WTC11 (cell line): ENCODE data around the gene SLC38A3. TPM values are rescaled to one million over a fixed set of nuclear protein-coding genes. Genes with fewer than 3 reads are reported as not detected.

Experiments
- ATAC-seq: fragments of 200-7000 bp; cut with Tn5 transposase; 2 replicates; pipeline ENCODE4 v1.10.0; 2021; ENCODE audit warnings: mild to moderate bottlenecking, moderate library complexity
- CTCF ChIA-PET: fragments of 300-600 bp; sonication (Branson Sonifier 250); formaldehyde crosslinking; loops from one replicate; lab custom pipeline; 2021; ENCODE audit warnings: antibody characterized with exemption; lab: Charles Lee
- POLR2A ChIA-PET: fragments of 350-600 bp; sonication (Branson Sonifier 250); formaldehyde crosslinking; loops from one replicate; lab custom pipeline; 2021; ENCODE audit warnings: antibody characterized with exemption; lab: Charles Lee
- DNase-seq: peaks from one replicate; pipeline ENCODE4 v3.0.0; 2021; ENCODE audit warnings: low spot score
- H3K27ac Mint-ChIP-seq: 2 replicates; pipeline ENCODE4 v1.8.0; 2021; ENCODE audit warnings: mixed read lengths
- H3K27me3 Mint-ChIP-seq: 2 replicates; pipeline ENCODE4 v1.8.0; 2021; ENCODE audit warnings: low read depth, mild to moderate bottlenecking, moderate library complexity, mixed read lengths
- H3K36me3 Mint-ChIP-seq: 2 replicates; pipeline ENCODE4 v1.8.0; 2021; ENCODE audit warnings: mixed read lengths
- H3K4me1 Mint-ChIP-seq: 2 replicates; pipeline ENCODE4 v1.8.0; 2022; ENCODE audit warnings: mixed read lengths
- H3K4me3 Mint-ChIP-seq: 2 replicates; pipeline ENCODE4 v1.8.0; 2021; ENCODE audit warnings: mild to moderate bottlenecking, moderate library complexity, mixed read lengths
- H3K9me3 Mint-ChIP-seq: 2 replicates; pipeline ENCODE4 v1.8.0; 2021; ENCODE audit warnings: mixed read lengths
- ATF1 ChIP-seq: sonication (generic); formaldehyde crosslinking; IDR thresholded peaks from 2 replicates; pipeline ENCODE4 v1.8.1; 2023; ENCODE audit warnings: mild to moderate bottlenecking, moderate library complexity, missing genetic modification reagents
- CREM ChIP-seq: sonication (generic); formaldehyde crosslinking; IDR thresholded peaks from 2 replicates; pipeline ENCODE4 v1.8.1; 2022; ENCODE audit warnings: mild to moderate bottlenecking, missing genetic modification reagents, moderate library complexity
- FOXJ3 ChIP-seq: sonication (generic); formaldehyde crosslinking; IDR thresholded peaks from 2 replicates; pipeline ENCODE4 v1.9.0; 2021; ENCODE audit warnings: missing genetic modification reagents, mild to moderate bottlenecking, borderline replicate concordance
- FOXK1 ChIP-seq: sonication (generic); formaldehyde crosslinking; IDR thresholded peaks from 2 replicates; pipeline ENCODE4 v1.8.0; 2022; ENCODE audit warnings: mild to moderate bottlenecking, moderate library complexity, missing genetic modification reagents
- GABPB1 ChIP-seq: sonication (generic); formaldehyde crosslinking; IDR thresholded peaks from 2 replicates; pipeline ENCODE4 v1.8.1; 2023; ENCODE audit warnings: mild to moderate bottlenecking, missing genetic modification reagents
- JAZF1 ChIP-seq: fragments of 250-450 bp; sonication (Bioruptor Pico); IDR thresholded peaks from 2 replicates; pipeline ENCODE4 v1.9.0; 2021; ENCODE audit warnings: moderate library complexity, mild to moderate bottlenecking, inconsistent platforms
- NFE2L1 ChIP-seq: sonication (generic); formaldehyde crosslinking; IDR thresholded peaks from 2 replicates; pipeline ENCODE4 v1.8.1; 2023; ENCODE audit warnings: missing genetic modification reagents
- PRRX2 ChIP-seq: fragments of 250-450 bp; sonication (Bioruptor Pico); IDR thresholded peaks from 2 replicates; pipeline ENCODE4 v1.8.0; 2021; ENCODE audit warnings: mild to moderate bottlenecking
- SOX15 ChIP-seq: fragments of 250-450 bp; sonication (Bioruptor Pico); IDR thresholded peaks from 2 replicates; pipeline ENCODE4 v1.9.0; 2021; ENCODE audit warnings: mild to moderate bottlenecking
- TP53 ChIP-seq: sonication (generic); formaldehyde crosslinking; IDR thresholded peaks from 2 replicates; pipeline ENCODE4 v1.8.1; 2023; ENCODE audit warnings: mild to moderate bottlenecking, missing genetic modification reagents
- ZNF219 ChIP-seq: sonication (generic); formaldehyde crosslinking; IDR thresholded peaks from 2 replicates; pipeline ENCODE4 v1.8.0; 2023; ENCODE audit warnings: missing genetic modification reagents, mild to moderate bottlenecking, borderline replicate concordance
- ZNF232 ChIP-seq: sonication (generic); formaldehyde crosslinking; IDR thresholded peaks from 2 replicates; pipeline ENCODE4 v1.8.0; 2022; ENCODE audit warnings: mild to moderate bottlenecking, missing genetic modification reagents
- ZNF396 ChIP-seq: fragments of 250-450 bp; sonication (Bioruptor Pico); IDR thresholded peaks from 2 replicates; pipeline ENCODE4 v1.8.0; 2021; ENCODE audit warnings: mild to moderate bottlenecking, moderate library complexity, borderline replicate concordance
- ZNF671 ChIP-seq: fragments of 250-450 bp; sonication (Bioruptor Pico); IDR thresholded peaks from 2 replicates; pipeline ENCODE4 v1.8.0; 2021; ENCODE audit warnings: mild to moderate bottlenecking
- total RNA-seq: library from RNA; stranded (reverse); gene quantifications from 3 replicates; pipeline ENCODE4 v1.2.3, GENCODE V29; 2021
- TF ChIP-seq, protein P1 (sequence below): sonication (generic); formaldehyde crosslinking; IDR thresholded peaks from 2 replicates; pipeline ENCODE4 v1.8.1; 2023; ENCODE audit warnings: mild to moderate bottlenecking, missing genetic modification reagents
- TF ChIP-seq, protein P2 (sequence below): sonication (generic); formaldehyde crosslinking; IDR thresholded peaks from 2 replicates; pipeline ENCODE4 v1.8.1; 2023; ENCODE audit warnings: mild to moderate bottlenecking, missing genetic modification reagents, moderate library complexity
- TF ChIP-seq, protein P3 (sequence below): sonication (generic); formaldehyde crosslinking; IDR thresholded peaks from 2 replicates; pipeline ENCODE4 v1.8.0; 2022; ENCODE audit warnings: mild to moderate bottlenecking, missing genetic modification reagents
- TF ChIP-seq, protein P4 (sequence below): sonication (generic); formaldehyde crosslinking; IDR thresholded peaks from 2 replicates; pipeline ENCODE4 v1.8.0; 2022; ENCODE audit warnings: mild to moderate bottlenecking, missing genetic modification reagents
- TF ChIP-seq, protein P5 (sequence below): sonication (generic); formaldehyde crosslinking; IDR thresholded peaks from 2 replicates; pipeline ENCODE4 v1.8.1; 2022; ENCODE audit warnings: low read depth, missing genetic modification reagents, borderline replicate concordance
- TF ChIP-seq, protein P6 (sequence below): sonication (generic); formaldehyde crosslinking; conservative IDR thresholded peaks from 2 replicates; pipeline ENCODE4 v1.8.1; 2022; ENCODE audit warnings: mild to moderate bottlenecking, missing genetic modification reagents
- TF ChIP-seq, protein P7 (sequence below): fragments of 250-450 bp; sonication (Bioruptor Pico); IDR thresholded peaks from 2 replicates; pipeline ENCODE4 v1.8.0; 2021; ENCODE audit warnings: mild to moderate bottlenecking
- TF ChIP-seq, protein P8 (sequence below): sonication (generic); formaldehyde crosslinking; IDR thresholded peaks from 2 replicates; pipeline ENCODE4 v1.8.0; 2022; ENCODE audit warnings: mild to moderate bottlenecking, missing genetic modification reagents

SLC38A3 gene
- total RNA-seq, 1 experiment from 2014 or later, result 0.90 TPM

DNA sequence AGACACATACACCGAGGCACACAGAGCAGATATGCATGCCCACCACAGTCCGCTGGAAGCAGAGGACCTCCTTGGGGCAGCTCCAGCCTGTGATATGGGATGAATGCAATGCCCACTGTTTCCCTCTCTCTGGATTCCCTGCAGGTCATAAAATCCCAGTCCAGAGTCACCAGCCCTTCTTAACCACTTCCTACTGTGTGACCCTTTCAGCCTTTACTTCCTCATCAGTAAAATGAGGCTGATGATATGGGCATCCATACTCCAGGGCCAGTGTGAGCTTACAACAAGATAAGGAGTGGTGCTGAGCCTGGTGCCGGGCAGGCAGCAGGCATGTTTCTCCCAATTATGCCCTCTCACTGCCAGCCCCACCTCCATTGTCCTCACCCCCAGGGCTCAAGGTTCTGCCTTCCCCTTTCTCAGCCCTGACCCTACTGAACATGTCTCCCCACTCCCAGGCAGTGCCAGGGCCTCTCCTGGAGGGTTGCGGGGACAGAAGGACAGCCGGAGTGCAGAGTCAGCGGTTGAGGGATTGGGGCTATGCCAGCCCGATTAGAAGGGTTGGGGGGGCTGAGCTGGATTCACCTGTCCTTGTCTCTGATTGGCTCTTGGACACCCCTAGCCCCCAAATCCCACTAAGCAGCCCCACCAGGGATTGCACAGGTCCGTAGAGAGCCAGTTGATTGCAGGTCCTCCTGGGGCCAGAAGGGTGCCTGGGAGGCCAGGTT is 14.0 kb upstream of the SLC38A3 start, which contains the start of gene GNAT1:
GNAT1 (plus strand) TSS at position 675 of the 725 bp plus-strand sequence. CDS start 116 bp downstream, outside the sequence.
- Mint-ChIP-seq H3K4me3 (no peak within 1 kb of the TSS), H3K4me1 (peaks cover 6% of the 10 kb centered on the region), H3K27me3 (peaks cover 9% of the 10 kb centered on the region), H3K27ac (no peak within 1 kb of the TSS), H3K9me3 (no peaks in the 10 kb centered on the region)
- ATAC-seq, result no peak
- CTCF ChIA-PET, result interaction anchor here (0.7 to 7.2 kb wide), 19 partner anchors 10 to 132 kb away, joined by 3 to 604 read pairs (median 16); partner anchors contain the start of genes GNAI2, HYAL2, SEMA3B and SLC38A3
- TF ChIP-seq FOXJ3 (CRISPR knock-in tag) (no peak), ZNF396 (CRISPR knock-in tag) (no peak), ZNF219 (CRISPR knock-in tag) (no peak), FOXK1 (CRISPR knock-in tag) (no peak), SOX15 (CRISPR knock-in tag) (no peak), GABPB1 (CRISPR knock-in tag) (no peak), ZNF671 (CRISPR knock-in tag) (no peak), PRRX2 (CRISPR knock-in tag) (no peak), TP53 (CRISPR knock-in tag) (no peak), ATF1 (CRISPR knock-in tag) (no peak), NFE2L1 (no peak)
- TF ChIP-seq, protein P1, sequence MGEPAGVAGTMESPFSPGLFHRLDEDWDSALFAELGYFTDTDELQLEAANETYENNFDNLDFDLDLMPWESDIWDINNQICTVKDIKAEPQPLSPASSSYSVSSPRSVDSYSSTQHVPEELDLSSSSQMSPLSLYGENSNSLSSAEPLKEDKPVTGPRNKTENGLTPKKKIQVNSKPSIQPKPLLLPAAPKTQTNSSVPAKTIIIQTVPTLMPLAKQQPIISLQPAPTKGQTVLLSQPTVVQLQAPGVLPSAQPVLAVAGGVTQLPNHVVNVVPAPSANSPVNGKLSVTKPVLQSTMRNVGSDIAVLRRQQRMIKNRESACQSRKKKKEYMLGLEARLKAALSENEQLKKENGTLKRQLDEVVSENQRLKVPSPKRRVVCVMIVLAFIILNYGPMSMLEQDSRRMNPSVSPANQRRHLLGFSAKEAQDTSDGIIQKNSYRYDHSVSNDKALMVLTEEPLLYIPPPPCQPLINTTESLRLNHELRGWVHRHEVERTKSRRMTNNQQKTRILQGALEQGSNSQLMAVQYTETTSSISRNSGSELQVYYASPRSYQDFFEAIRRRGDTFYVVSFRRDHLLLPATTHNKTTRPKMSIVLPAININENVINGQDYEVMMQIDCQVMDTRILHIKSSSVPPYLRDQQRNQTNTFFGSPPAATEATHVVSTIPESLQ, result no peak
- TF ChIP-seq, protein P2, sequence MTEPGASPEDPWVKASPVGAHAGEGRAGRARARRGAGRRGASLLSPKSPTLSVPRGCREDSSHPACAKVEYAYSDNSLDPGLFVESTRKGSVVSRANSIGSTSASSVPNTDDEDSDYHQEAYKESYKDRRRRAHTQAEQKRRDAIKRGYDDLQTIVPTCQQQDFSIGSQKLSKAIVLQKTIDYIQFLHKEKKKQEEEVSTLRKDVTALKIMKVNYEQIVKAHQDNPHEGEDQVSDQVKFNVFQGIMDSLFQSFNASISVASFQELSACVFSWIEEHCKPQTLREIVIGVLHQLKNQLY, result no peak
- TF ChIP-seq, protein P3, sequence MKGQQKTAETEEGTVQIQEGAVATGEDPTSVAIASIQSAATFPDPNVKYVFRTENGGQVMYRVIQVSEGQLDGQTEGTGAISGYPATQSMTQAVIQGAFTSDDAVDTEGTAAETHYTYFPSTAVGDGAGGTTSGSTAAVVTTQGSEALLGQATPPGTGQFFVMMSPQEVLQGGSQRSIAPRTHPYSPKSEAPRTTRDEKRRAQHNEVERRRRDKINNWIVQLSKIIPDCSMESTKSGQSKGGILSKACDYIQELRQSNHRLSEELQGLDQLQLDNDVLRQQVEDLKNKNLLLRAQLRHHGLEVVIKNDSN (CRISPR knock-in tag), result no peak
- TF ChIP-seq, protein P4, sequence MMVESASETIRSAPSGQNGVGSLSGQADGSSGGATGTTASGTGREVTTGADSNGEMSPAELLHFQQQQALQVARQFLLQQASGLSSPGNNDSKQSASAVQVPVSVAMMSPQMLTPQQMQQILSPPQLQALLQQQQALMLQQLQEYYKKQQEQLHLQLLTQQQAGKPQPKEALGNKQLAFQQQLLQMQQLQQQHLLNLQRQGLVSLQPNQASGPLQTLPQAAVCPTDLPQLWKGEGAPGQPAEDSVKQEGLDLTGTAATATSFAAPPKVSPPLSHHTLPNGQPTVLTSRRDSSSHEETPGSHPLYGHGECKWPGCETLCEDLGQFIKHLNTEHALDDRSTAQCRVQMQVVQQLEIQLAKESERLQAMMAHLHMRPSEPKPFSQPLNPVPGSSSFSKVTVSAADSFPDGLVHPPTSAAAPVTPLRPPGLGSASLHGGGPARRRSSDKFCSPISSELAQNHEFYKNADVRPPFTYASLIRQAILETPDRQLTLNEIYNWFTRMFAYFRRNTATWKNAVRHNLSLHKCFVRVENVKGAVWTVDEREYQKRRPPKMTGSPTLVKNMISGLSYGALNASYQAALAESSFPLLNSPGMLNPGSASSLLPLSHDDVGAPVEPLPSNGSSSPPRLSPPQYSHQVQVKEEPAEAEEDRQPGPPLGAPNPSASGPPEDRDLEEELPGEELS (CRISPR knock-in tag), result no peak
- TF ChIP-seq, protein P5, sequence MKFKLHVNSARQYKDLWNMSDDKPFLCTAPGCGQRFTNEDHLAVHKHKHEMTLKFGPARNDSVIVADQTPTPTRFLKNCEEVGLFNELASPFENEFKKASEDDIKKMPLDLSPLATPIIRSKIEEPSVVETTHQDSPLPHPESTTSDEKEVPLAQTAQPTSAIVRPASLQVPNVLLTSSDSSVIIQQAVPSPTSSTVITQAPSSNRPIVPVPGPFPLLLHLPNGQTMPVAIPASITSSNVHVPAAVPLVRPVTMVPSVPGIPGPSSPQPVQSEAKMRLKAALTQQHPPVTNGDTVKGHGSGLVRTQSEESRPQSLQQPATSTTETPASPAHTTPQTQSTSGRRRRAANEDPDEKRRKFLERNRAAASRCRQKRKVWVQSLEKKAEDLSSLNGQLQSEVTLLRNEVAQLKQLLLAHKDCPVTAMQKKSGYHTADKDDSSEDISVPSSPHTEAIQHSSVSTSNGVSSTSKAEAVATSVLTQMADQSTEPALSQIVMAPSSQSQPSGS (CRISPR knock-in tag), result no peak
- TF ChIP-seq, protein P6, sequence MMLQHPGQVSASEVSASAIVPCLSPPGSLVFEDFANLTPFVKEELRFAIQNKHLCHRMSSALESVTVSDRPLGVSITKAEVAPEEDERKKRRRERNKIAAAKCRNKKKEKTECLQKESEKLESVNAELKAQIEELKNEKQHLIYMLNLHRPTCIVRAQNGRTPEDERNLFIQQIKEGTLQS (CRISPR knock-in tag), result no peak
- TF ChIP-seq, all 79 proteins: peak for 0
- POLR2A ChIA-PET, result no interaction called here
- no peaks in the 10 kb centered on the region for H3K36me3 Mint-ChIP-seq
- no peak for DNase-seq

DNA sequence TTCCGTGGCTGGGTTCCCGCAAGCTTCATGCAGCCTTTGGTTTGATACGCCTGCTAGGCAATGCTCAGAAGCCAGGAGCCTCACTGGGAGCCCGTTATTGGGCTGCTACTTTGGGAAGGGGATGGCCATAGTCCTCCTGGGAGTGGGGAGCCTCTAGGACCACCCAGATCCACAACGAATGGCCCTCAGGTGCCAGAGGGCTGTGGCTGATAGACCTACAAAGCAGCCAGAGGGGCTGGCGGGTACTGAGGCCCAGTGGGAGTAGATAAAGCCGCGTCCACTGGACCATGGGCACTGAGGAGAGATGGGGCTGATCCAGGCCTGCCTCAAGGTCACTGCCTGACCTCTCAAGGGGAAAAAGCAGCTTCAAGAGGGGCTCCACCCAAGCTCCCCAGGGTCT is 12.9 kb upstream of the SLC38A3 start:
- DNase-seq (no peak), ATAC-seq (no peak)
- no peak overlapping the region for H3K4me3 Mint-ChIP-seq
- no peaks in the 10 kb centered on the region for H3K36me3 Mint-ChIP-seq
- H3K27ac Mint-ChIP-seq, result no peak overlapping the region
- ChIA-PET CTCF (interaction anchor here (0.7 to 7.2 kb wide), 30 partner anchors 8 to 136 kb away, joined by 3 to 604 read pairs (median 8); partner anchors contain the start of genes GNAI2, HYAL3, IFRD2 and NAA80), POLR2A (interaction anchor here (1.2 to 1.5 kb wide), 2 partner anchors 33 to 72 kb away, joined by 4 to 5 read pairs; no protein-coding TSS in a partner anchor)
- peaks cover 9% of the 10 kb centered on the region for H3K27me3 Mint-ChIP-seq
- peaks cover 6% of the 10 kb centered on the region for H3K4me1 Mint-ChIP-seq
- no peaks in the 10 kb centered on the region for H3K9me3 Mint-ChIP-seq
- TF ChIP-seq ZNF232 (no peak), SOX15 (CRISPR knock-in tag) (no peak), CREM (no peak), JAZF1 (CRISPR knock-in tag) (no peak)
- TF ChIP-seq, protein P7, sequence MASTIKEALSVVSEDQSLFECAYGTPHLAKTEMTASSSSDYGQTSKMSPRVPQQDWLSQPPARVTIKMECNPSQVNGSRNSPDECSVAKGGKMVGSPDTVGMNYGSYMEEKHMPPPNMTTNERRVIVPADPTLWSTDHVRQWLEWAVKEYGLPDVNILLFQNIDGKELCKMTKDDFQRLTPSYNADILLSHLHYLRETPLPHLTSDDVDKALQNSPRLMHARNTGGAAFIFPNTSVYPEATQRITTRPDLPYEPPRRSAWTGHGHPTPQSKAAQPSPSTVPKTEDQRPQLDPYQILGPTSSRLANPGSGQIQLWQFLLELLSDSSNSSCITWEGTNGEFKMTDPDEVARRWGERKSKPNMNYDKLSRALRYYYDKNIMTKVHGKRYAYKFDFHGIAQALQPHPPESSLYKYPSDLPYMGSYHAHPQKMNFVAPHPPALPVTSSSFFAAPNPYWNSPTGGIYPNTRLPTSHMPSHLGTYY (CRISPR knock-in tag), result no peak
- TF ChIP-seq, protein P1, result no peak
- TF ChIP-seq, protein P8, sequence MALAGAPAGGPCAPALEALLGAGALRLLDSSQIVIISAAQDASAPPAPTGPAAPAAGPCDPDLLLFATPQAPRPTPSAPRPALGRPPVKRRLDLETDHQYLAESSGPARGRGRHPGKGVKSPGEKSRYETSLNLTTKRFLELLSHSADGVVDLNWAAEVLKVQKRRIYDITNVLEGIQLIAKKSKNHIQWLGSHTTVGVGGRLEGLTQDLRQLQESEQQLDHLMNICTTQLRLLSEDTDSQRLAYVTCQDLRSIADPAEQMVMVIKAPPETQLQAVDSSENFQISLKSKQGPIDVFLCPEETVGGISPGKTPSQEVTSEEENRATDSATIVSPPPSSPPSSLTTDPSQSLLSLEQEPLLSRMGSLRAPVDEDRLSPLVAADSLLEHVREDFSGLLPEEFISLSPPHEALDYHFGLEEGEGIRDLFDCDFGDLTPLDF (CRISPR knock-in tag), result no peak
